Testis (tissue), 2 donors: ENCODE results near the gene CCN2.

Experiments used
- POLR2A ChIP-seq: fragments of 450-650 bp; IDR thresholded peaks from one replicate; pipeline ENCODE4 v1.6.1; 2017; ENCODE audit warnings: antibody characterized with exemption, mild to moderate bottlenecking, moderate library complexity
- TF ChIP-seq, protein P1 (sequence below), 3 experiments: fragments of 450-650 bp in 2 of 3; fragments of 200-600 bp in 1 of 3; sonication (generic) in 1 of 3; IDR thresholded peaks; one replicate each; pipeline ENCODE4 v1.5.1; 2016 to 2019; ENCODE audit warnings: antibody characterized with exemption in 3 of 3, mild to moderate bottlenecking in 2 of 3, moderate library complexity in 1 of 3

DNA sequence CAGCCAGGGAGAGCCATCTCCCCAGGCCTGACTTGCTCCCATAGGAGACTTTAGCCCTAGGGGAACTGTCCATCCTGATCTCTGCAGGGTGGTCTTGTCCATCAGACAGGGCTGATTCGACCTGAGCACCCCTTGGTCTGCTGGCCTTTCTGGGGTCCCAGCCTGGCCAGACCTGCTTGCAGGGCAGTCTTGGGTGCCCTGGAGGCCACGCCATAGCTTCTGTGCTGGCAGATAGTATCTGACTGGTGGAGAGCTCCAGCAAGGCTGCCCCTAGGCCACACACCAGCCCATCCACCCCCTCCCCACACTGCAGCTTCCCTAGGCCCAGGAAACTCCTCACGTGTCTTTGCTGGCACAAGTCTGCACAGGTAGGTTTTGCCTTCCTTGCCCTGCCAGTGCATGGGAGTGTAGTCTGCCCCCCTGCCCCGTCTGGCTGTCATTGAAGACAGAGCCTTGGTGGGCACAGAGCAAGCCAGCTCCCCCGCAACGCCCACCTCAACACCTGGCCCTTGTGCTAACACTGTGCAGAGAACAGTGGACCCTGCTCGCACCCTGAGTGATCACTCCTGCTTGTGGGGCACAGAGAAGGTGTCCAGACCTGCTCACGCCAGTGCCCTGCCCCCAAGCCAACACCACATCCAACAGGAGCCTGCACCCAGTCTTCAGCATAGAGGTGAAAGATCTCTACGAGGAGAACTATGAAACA is 32.4 kb downstream of the CCN2 start:
- TF ChIP-seq, protein P1, sequence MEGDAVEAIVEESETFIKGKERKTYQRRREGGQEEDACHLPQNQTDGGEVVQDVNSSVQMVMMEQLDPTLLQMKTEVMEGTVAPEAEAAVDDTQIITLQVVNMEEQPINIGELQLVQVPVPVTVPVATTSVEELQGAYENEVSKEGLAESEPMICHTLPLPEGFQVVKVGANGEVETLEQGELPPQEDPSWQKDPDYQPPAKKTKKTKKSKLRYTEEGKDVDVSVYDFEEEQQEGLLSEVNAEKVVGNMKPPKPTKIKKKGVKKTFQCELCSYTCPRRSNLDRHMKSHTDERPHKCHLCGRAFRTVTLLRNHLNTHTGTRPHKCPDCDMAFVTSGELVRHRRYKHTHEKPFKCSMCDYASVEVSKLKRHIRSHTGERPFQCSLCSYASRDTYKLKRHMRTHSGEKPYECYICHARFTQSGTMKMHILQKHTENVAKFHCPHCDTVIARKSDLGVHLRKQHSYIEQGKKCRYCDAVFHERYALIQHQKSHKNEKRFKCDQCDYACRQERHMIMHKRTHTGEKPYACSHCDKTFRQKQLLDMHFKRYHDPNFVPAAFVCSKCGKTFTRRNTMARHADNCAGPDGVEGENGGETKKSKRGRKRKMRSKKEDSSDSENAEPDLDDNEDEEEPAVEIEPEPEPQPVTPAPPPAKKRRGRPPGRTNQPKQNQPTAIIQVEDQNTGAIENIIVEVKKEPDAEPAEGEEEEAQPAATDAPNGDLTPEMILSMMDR (IDR thresholded peaks at IDR 0.05), result no peak
- no peak for TF ChIP-seq POLR2A
